HG03025 (cell line): ENCODE results near the gene POLR2E.
"Not testable (repeated sequence)": the region's sequence is repeated elsewhere in the genome, so short reads cannot be mapped to it uniquely, and the experiment has no call there.

Source experiments
- ATAC-seq: cut with Tn5 transposase; IDR thresholded peaks from one replicate; pipeline ENCODE4 v1.9.1; 2021; ENCODE audit warnings: mild to moderate bottlenecking, moderate library complexity; ENCODE audit not compliant: unreplicated experiment, low FRiP score

The POLR2E gene

DNA sequence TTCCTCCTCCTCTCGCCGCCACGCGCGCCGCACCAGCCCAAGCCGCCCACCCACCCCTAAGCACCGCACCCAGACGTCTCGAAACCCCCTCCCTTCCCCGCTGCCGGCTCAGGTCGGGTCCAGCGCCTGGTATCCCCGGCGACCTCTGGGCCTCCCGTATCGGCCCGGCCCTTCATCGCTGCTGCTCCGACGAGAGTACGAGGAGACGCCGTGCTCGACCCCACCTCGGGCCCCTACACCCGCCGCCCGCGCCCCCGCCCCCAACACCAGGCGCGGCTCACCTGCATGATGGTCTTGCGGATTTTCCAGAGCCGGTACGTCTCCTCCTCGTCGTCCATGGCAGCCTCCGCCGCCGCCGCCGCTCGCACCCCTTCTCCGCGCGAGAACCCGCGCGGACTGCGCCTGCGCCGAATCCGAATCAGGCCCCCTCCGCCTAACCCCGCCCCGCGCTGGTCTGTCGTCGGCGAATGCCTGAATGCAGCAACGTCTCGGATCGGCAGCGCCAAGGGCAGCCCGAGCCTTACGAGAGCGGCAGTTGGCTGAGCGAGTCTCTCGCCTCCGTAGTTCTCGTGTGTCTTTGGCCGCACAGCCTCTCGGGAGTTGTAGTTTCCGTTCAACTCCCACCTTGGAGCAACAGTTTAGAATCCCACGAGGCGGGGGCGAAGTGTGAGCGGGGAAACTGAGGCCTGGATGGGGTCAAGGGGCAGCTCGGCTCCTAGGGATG lies at the start of gene POLR2E:
Gene POLR2E, minus strand, starts transcription at position 398 of the 724 bp plus-strand sequence. Its CDS starts 60 bp downstream, at position 338.
- ATAC-seq: peak; percentile 57

DNA sequence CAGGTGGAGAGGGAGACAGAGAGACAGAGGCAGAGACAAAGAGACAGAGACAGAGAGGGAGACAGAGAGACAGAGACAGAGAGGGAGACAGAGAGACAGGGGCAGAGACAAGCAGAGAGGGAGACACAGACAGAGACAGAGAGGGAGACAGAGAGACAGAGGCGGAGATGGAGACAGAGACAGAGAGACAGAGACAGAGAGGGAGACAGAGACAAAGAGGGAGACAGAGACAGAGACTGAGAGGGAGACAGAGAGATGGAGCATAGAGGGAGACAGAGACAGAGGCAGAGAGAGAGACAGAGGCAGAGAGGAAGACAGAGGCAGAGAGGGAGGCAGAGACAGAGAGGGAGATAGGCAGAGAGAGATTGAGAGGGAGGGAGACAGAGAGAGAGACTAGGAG lies 49.6 kb upstream of the POLR2E start:
- ATAC-seq: no peak

DNA sequence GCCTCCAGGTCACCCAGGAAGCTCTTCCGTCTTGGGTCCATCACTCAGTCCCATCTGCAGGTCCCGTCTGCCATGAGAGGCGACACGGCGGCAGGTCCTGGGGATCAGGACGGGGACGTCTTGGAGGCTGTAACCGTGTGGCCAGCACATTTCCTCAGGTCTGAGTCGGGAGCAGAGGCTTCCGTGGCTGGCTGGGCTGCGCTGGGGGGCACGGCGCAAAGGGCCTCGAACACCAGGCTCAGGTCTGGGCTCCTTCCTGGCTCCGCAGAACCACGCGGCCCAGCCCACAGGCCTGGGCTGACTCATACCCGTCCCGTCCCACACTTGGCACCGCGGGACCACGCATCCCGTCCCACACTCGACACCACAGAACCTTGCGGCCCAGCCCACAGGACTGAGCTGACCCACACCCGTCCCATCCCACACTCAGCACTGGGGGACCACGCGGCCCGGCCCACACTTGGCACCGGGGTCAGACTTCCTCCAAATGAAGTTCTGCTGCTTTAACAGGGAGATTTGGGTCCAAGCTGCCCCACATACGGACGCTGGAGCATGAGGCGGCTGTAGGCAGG lies 48.7 kb upstream of the POLR2E start:
- no peak for ATAC-seq

DNA sequence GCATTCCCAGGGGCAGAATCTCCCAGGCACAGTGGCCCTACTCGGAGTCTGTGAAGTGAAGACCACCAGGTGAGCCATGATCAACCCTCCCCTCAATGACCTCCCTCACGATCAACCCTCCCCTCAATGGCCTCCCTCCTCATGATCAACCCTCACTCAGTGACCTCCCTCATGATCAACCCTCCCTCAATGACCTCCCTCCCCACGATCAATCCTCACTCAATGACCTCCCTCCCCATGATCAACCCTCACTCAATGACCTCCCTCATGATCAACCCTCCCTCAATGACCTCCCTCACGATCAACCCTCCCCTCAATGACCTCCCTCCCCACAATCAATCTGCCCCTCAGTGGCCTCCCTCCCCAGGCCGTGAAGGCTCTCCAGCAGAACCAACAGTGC lies 46.8 kb upstream of the POLR2E start:
- ATAC-seq: no peak

DNA sequence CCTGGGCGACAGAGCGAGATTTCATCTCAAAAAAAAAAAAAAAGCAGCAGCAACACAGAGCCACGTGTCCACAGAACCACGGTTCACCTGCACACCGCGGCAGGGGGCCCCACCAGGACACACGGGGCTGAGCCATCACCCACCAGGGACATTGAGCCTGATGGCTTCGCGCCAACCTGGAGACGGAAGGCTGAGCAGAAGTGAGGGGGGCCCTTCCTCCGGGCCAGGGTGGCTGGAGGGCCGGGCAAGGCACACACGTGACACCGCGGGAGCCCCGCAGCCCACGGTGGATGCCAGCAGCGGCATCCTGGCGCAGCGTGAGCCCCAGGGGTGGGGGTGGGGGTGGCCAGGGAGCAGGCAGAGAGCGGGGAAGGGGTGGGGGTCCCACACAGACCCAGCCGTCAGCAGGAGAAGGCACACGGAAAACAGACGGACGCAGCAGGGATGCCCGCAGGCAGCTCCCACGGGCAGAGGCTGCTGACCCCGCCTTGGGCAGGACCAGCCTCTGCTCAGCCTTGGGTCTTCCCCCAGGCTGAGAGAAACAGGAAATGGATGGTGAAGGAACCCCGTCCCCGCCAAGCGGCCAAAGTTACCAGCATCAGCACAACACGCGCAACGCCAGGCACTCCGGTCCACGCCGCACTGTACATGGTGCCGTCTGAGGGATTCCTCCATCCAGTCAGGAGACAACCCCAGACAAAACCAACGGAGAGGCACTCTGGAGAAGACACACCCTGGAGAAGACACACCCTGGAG lies 45.3 kb upstream of the POLR2E start:
- no peak for ATAC-seq

DNA sequence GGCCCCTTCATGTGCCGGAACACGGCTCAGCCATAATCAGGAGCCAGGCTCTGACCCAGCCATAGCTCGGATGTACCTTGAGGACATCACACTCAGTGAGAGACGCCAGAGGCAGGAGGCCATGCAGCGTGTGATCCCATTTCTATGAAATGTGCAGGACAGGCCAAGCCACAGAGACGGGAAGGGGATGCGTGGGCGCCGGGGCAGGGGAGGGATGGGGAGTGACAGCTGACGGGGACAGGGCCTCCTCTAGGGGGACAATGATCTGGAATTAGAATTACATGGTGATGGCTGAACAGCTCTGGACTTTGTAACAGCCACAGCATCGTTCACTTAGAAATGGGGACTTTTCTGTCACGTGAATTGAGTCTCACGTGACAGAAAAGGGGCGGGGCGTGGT lies 44.0 kb upstream of the POLR2E start:
- no peak for ATAC-seq

DNA sequence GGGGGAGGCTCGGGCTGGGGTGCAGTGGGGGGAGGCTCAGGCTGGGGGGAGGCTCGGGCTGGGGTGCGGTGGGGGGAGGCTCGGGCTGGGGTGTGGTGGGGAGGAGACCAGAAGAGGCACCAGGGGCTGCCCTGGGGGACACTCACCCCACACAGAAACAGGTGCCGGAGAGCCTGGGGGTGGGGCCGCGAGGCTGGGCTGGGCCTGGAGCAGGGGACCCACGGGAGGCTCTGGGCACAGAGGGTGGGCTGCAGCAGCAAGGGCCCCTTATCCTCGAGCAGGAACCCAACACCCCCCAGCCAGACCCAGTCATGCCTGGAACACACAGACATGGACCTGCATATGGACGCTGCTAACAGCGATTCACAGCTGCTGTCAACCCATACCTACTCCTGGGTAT lies 42.9 kb upstream of the POLR2E start:
- ATAC-seq: no peak

DNA sequence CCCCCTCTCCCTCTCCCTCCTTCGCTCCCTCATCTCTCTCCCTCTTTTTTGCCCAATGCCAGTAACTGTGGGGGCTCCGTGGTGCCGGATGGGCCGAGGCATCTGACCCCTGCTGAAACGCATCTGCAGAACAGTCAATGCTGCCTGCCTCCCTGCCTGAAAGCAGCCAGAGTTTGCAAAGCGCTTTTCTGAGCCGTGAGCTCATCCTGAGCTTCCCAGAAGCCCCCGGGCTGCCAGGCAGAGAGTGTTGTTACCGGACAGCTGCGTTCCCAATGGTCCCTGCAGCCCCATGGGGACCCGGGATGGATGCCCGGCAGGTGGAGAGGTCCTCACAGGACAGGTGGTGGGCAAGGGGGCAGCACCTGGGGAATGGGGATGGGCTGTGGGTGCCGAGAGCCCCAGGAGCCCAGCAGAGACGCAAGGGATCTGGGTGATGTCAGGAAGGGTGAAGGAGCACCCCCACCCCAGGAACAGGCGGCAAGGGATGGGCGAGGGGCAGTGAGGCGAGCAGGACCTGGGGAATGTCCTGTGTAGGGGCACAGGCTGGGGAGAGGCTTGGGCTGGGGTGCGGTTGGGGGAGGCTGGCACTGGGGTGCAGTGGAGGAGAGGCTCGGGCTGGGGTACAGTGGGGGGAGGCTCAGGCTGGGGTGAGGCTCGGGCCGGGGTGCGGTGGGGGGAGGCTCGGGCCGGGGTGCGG lies 41.6 kb upstream of the POLR2E start:
- no peak for ATAC-seq

DNA sequence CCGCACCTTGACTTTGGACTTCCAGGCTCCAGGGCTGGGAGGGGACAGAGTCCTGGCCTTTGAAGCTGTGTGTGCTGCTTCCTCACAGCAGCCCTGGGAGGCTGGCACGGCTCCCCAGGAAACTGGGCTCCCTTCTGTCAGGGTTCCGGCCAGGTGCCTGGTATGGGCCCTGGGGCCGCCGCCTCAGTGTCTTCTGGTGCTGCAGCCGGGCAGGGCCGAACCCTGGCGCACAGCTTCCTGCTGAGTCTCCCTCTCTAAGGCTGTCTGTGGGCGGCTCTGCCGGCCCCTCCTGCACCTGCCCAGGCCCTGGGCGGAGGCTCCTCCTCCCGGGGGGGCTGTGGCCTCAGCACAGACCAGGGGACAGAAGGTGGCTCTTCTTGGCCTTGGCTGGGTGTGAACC lies 41.0 kb upstream of the POLR2E start:
- ATAC-seq: no peak

DNA sequence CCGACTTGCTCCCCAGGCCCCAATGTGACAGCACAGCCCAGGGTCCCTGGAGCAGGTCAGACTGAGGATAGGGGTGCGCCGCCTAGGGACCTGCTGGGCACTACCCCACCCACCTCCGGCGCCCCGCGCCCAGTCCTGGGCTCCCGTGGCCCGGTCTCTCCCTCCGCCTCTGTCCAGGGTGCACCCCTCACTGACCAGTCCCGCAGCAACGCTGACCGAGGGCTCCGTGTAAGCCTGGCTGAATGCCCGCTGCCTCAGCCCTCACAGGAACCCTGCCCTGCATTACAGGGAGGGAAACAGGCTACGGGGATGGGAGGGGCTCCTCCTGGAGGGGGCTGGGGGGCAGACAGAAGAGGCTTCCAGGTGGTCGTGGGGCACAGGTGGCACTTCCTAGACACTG lies 40.3 kb upstream of the POLR2E start:
- ATAC-seq: no peak

DNA sequence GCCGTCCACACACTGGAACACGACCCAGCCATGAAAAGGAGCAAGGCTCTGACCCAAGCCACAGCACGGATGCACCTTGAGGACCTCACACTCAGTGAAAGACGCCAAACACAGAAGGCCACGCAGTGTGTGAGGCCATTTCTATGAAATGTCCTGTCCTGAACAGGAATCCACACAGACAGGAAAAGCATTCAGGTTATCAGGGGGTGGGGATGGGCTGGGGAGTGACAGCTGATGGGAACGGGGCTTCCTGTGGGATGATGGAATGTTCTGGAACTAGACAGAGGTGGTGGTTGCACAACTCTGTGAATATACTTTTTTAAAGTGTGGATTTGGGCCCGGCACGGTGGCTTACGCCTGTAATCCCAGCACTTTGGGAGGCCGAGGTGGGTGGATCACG lies 39.3 kb upstream of the POLR2E start:
- no peak for ATAC-seq

DNA sequence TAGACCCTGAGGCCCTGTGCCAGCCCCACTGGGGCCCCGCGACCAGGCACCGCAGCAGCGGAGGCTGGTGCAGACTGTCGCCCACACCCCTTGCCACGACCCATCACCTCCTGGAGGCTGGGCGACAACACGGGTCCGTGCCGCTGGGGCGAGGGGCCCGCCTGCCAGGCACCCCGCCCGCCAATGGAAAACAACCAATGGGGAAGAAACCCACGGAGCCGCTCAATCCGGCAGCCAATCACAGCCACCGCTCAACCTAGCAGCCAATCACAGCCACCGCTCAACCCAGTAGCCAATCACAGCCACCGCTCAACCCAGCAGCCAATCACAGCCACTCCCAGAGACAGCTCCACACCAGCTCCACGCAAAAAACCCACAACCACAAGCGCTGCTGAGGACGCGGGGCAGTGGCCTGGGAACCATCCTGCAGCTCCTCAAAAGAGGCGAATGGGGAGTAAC lies 38.3 kb upstream of the POLR2E start:
- peak; percentile 66 for ATAC-seq

DNA sequence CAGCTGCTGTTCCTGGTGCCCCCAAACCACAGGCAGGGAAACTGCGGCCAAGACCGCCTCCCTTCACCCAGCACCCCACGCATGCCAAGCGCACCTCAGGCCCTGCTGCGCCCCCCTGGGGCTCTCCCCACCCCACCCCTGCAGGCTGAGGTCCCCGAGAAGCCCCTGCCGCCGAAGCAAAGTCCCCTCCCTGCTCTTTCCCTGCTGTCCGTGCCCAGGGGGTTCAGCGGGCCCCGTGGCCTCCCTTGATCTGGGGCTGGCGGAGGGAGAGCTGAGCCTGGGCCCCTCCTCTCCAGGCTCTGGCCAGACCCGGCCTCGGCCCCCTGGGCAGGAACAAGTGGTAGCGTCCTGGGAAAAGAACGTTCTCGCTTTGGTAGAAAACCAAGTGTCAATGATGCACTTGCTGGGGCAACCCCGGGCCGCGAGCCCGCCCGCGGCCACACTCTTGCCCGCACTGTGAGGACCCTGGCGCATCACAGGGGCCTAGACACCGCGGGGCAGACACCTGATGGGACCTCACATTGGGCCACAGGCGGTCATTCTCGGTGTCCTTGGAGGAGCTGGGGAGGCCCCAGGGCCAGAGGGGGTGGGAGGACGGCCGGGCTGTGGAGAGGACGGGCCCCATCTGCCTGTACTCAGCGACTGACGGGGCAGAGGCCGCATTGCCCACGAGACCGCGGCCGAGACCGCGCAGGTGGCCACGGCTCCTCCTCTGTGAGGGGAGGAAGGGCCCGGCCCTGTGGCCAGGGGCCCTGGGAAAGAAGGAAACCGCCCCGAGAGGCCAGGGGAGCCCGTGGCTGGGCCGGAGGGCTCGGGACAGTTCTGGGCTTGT lies 37.6 kb upstream of the POLR2E start:
- peak; percentile 1 for ATAC-seq

DNA sequence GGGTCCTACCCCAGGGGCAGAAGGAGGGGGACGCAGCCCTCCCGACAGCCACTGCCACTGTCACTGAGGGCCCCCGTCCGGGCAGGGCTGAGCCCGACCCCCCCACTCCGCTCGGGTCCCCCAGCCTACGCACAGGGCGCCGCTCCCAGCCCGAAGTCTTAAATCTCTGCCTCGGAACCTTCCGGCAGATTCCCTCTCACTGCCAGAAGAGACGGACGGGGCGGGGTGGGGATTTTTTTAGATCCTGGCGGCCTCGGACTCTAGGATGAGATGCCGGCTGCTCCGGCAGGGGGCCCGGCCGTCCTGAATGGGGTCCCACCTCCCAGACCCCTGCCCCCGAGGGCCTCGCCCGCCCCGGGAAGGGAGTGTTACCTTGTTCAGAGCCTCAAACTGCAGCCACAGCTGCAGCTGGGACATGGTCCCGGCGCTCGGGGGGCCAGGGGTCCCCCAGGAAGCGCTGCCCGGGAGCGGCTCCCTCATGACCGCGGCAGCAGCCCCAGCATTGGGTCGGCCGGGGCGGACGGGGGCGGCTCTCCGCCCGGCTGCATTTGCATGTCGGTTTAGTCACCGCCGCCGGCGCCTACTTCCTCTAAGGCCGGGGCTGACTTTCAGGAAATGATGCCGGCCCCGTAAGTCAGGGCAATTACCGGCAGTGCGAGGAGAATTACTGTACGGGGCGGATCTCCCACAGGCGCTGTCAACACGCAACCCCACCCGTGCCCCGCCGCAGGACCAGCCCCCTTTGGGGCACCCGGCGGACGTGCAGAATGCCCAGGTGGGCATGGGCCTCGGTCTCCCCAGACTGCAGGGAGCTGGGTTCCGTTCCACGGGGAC lies 36.8 kb upstream of the POLR2E start:
- ATAC-seq: no peak

DNA sequence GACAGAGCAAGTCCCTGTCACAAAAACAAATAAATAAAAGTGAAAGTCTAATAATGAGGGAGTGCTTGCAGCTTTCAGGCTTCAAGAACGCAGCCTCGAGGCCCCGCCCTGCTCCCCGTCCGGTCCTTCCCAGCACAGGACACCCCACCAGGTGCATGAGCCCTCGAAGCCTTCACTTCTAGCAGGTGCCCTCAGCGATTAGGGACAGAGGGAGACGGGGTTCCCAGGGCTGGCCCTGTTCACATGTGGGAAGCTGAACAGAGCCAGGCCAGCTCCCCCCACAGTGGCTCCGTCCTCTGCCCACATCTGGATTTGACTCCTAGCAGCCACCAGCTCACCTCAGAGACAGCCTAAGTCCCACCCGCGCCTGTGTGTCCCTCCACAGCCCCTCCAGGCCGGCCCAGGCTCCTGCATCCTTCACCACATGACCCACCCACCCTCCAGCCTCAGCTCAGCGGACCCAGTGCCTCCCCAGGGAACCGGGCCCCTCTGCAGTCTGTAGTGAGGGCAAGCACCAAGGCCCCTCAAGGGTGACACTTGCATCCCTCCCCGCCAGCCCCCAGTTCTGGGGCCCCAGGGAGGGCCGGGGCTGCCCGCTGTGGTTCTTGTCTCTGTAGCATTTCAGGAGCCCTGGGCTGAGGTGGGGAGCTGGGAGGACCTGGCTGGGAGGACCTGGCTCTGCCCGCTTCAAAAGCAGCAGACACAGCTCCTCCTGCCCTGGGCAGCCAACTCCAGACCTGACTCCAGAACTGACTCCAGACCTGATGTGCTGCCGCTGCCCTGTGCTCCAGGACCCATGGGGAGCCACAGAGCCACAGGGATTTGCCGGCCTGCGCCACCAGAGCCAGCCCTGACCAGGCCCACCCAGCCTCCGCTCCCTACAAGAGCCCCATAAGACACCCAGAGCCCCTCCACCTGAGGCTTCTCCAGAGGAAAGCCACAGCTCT lies 35.9 kb upstream of the POLR2E start:
- no peak for ATAC-seq

DNA sequence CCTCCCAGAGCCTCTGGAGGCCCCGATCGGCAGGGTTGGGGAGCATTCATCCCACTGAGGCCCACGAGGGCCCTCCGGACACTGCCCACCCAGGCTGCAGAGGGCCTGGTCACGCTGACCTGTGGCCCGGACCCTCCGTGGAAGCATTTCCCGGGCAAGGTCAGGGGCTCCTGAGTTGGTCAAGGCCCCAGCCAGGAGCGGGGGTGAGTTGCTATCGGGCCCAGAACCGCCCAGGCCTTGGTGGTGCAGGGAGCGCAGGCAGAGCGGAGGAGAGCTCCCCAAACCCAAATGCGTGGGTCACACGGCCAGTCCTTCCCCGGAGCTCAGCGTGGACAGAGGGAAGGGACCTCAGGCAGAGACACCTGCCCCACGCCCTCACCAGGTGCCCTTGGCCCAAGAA lies 34.4 kb upstream of the POLR2E start:
- no peak for ATAC-seq

DNA sequence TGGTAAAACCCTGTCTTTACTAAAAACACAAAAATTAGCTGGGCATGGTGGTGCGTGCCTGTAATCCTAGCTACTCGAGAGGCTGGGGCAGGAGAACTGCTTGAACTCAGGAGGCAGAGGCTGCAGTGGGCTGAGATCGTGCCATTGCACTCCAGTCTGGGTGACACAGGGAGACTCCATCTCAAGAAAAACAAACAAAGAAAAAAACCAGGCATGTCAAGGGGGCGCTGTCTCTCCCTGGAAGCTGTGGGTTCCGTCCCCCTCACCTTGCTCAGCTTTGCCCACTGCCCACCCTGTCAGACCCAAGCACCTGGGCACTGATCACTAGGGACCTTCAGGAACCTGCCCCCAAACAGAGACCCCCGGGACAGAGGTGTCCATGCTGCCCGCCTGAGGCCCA lies 33.9 kb upstream of the POLR2E start:
- not testable (repeated sequence) for ATAC-seq

DNA sequence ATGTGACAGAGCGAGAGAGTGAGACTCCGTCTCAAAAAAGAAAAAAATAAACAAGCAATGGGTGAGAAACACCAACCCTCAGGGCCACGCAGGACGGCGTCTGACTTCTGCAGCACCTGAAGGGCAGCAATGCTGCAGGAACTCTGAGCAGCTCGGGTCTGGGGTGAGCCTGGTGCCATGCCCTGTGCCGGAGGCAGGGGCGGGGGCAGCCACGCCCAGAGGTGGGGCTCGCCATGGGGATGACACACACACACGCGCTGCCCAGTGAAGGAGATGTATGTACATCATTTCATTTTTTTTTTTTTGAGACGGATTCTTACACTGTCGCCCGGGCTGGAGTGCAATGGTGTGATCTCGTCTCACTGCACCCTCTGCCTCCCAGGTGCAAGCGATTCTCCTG lies 32.9 kb upstream of the POLR2E start:
- ATAC-seq: no peak
